Osteoblast (primary cell): ENCODE data around the gene TNFAIP3. TPM values are rescaled to one million over a fixed set of nuclear protein-coding genes. Genes with fewer than 3 reads are reported as not detected.

Experiments used
- DNase-seq: peaks from one replicate; pipeline ENCODE4 v3.0.0; 2011; ENCODE audit warnings: low spot score, mixed read lengths; ENCODE audit not compliant: insufficient read length; ENCODE audit errors: missing footprints
- H2AFZ ChIP-seq: 2 replicates; pipeline ENCODE4 v1.6.0; 2011; ENCODE audit warnings: mild to moderate bottlenecking, low read length
- H3K27ac ChIP-seq: 2 replicates; pipeline ENCODE4 v1.5.1; 2011; ENCODE audit warnings: mild to moderate bottlenecking, low read depth, low read length, moderate library complexity
- H3K27me3 ChIP-seq: 2 replicates; pipeline ENCODE4 v1.6.0; 2012; ENCODE audit warnings: mild to moderate bottlenecking, control low read depth, inconsistent platforms, low read length, moderate library complexity; ENCODE audit not compliant: insufficient read depth
- H3K36me3 ChIP-seq: 2 replicates; pipeline ENCODE4 v1.5.1; 2011; ENCODE audit warnings: mild to moderate bottlenecking, low read length, control low read depth, moderate library complexity; ENCODE audit not compliant: insufficient read depth
- H3K4me1 ChIP-seq: 2 replicates; pipeline ENCODE4 v1.5.1; 2011; ENCODE audit warnings: mild to moderate bottlenecking, low read length, control low read depth, moderate library complexity; ENCODE audit not compliant: insufficient read depth
- H3K4me2 ChIP-seq: 2 replicates; pipeline ENCODE4 v1.6.0; 2011; ENCODE audit warnings: mild to moderate bottlenecking, low read length; ENCODE audit not compliant: insufficient read depth
- H3K4me3 ChIP-seq: fragments of 200-600 bp; sonication (generic); 3 replicates; pipeline ENCODE4 v1.5.1; 2012; ENCODE audit warnings: mild to moderate bottlenecking, low read length, inconsistent platforms; ENCODE audit not compliant: insufficient read depth
- H3K79me2 ChIP-seq: 2 replicates; pipeline ENCODE4 v1.6.0; 2012; ENCODE audit warnings: mild to moderate bottlenecking, low read length, control low read depth, inconsistent platforms; ENCODE audit not compliant: insufficient read depth
- H3K9me3 ChIP-seq: 2 replicates; pipeline ENCODE4 v1.5.1; 2011; ENCODE audit warnings: low read depth, low read length, control low read depth
- H4K20me1 ChIP-seq: 2 replicates; pipeline ENCODE4 v1.6.0; 2012; ENCODE audit warnings: mild to moderate bottlenecking, low read length, control low read depth; ENCODE audit not compliant: insufficient read depth
- total RNA-seq: library from RNA; depleted of rRNA; stranded (reverse); fragments of >200 nt; gene quantifications from 2 replicates; pipeline ENCODE4 v1.2.3, GENCODE V29; 2012
- TF ChIP-seq, protein P1 (sequence below): IDR thresholded peaks from 2 replicates; pipeline ENCODE4 v1.5.1; 2011; ENCODE audit warnings: mild to moderate bottlenecking, low read depth, low read length, moderate library complexity; ENCODE audit errors: extremely low read depth

TNFAIP3 gene
- total RNA-seq, 1 donor = 10.5 TPM

DNA sequence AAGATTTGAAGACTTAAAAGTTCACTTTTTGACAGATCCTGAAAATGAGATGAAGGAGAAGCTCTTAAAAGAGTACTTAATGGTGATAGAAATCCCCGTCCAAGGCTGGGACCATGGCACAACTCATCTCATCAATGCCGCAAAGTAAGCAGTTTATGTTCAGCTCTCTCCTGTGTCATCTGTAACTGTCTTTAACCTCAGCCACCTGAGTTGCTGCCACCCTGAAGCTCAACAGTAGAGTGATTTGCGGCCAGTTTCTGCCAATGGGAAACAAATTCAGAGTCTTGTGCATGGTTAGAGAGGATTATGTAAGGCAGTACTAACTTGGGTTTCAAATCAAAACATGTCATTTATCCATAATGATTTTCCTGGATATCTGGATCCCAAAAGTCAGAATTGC is 10.1 kb downstream of the TNFAIP3 start:
- H3K4me1 ChIP-seq = peaks cover 64% of the 10 kb centered on the region
- no peaks in the 10 kb centered on the region for H4K20me1 ChIP-seq
- H3K27me3 ChIP-seq = no peaks in the 10 kb centered on the region
- H3K9me3 ChIP-seq = no peaks in the 10 kb centered on the region
- peaks cover 80% of the 10 kb centered on the region for H3K36me3 ChIP-seq
- peaks cover 77% of the 10 kb centered on the region for H3K79me2 ChIP-seq
- TF ChIP-seq, protein P1, sequence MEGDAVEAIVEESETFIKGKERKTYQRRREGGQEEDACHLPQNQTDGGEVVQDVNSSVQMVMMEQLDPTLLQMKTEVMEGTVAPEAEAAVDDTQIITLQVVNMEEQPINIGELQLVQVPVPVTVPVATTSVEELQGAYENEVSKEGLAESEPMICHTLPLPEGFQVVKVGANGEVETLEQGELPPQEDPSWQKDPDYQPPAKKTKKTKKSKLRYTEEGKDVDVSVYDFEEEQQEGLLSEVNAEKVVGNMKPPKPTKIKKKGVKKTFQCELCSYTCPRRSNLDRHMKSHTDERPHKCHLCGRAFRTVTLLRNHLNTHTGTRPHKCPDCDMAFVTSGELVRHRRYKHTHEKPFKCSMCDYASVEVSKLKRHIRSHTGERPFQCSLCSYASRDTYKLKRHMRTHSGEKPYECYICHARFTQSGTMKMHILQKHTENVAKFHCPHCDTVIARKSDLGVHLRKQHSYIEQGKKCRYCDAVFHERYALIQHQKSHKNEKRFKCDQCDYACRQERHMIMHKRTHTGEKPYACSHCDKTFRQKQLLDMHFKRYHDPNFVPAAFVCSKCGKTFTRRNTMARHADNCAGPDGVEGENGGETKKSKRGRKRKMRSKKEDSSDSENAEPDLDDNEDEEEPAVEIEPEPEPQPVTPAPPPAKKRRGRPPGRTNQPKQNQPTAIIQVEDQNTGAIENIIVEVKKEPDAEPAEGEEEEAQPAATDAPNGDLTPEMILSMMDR = no peak
- no peak overlapping the region for H2AFZ ChIP-seq
- DNase-seq = no peak
- H3K4me2 ChIP-seq = no peak overlapping the region
- H3K4me3 ChIP-seq = no peak overlapping the region
- peak overlapping the region; percentile 54 for H3K27ac ChIP-seq

DNA sequence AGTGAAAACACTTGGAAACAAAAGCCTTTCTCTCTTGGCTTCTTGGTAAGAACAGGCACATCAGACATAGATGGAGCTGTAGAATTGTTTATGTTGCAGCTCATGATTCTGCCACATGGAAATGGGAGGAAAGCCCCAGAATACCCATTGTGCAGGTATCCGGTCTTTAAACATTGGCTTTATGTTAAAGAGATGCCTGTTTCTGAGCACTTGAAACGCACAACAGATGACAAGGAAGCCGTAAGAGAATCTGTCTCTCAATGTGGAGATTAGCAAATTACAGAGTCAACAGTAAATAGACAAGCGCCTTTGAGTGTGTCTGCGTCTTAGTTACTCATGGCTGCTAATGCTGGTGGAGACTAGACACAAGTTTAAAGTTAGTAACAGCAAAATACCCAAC is 10.5 kb downstream of the TNFAIP3 start:
- Histone ChIP-seq H4K20me1 (no peaks in the 10 kb centered on the region), H3K36me3 (peaks cover 83% of the 10 kb centered on the region), H3K4me2 (no peak overlapping the region), H3K4me3 (no peak overlapping the region), H3K27ac (peak overlapping the region; percentile 54), H3K27me3 (no peaks in the 10 kb centered on the region), H3K9me3 (no peaks in the 10 kb centered on the region), H3K4me1 (peaks cover 64% of the 10 kb centered on the region), H3K79me2 (peaks cover 72% of the 10 kb centered on the region), H2AFZ (no peak overlapping the region)
- no peak for DNase-seq
- TF ChIP-seq, protein P1 = no peak

DNA sequence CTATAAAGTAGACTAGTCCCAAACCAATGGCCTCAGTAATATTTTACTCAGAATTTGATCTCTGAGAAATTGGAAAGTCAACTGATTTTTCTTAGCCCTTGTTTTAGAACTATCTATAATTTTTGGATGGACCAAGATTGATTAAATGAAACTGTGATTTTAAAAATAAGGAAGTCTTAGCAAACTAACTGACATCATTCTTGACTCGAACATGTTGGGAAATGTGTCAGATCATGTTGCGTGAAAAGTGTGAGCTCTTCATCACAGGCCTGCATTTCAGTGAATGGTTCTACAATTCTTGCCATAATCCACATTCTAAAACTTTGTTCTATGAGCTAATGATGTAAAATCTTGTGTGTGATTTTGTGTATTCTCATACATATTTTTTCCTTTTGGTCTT is 11.0 kb downstream of the TNFAIP3 start:
- Histone ChIP-seq H3K4me3 (no peak overlapping the region), H3K27me3 (no peaks in the 10 kb centered on the region), H3K4me2 (no peak overlapping the region), H2AFZ (no peak overlapping the region), H4K20me1 (no peaks in the 10 kb centered on the region), H3K36me3 (peaks cover 87% of the 10 kb centered on the region), H3K79me2 (peaks cover 68% of the 10 kb centered on the region), H3K9me3 (no peaks in the 10 kb centered on the region), H3K27ac (peak overlapping the region; percentile 54), H3K4me1 (peaks cover 64% of the 10 kb centered on the region)
- DNase-seq = no peak
- TF ChIP-seq, protein P1 = no peak

DNA sequence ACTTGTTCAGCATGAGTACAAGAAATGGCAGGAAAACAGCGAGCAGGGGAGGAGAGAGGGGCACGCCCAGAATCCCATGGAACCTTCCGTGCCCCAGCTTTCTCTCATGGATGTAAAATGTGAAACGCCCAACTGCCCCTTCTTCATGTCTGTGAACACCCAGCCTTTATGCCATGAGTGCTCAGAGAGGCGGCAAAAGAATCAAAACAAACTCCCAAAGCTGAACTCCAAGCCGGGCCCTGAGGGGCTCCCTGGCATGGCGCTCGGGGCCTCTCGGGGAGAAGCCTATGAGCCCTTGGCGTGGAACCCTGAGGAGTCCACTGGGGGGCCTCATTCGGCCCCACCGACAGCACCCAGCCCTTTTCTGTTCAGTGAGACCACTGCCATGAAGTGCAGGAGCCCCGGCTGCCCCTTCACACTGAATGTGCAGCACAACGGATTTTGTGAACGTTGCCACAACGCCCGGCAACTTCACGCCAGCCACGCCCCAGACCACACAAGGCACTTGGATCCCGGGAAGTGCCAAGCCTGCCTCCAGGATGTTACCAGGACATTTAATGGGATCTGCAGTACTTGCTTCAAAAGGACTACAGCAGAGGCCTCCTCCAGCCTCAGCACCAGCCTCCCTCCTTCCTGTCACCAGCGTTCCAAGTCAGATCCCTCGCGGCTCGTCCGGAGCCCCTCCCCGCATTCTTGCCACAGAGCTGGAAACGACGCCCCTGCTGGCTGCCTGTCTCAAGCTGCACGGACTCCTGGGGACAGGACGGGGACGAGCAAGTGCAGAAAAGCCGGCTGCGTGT is 11.6 kb downstream of the TNFAIP3 start:
- no peak overlapping the region for H3K4me3 ChIP-seq
- H3K4me1 ChIP-seq = peaks cover 65% of the 10 kb centered on the region
- no peak for DNase-seq
- H3K79me2 ChIP-seq = peaks cover 63% of the 10 kb centered on the region
- H2AFZ ChIP-seq = no peak overlapping the region
- no peaks in the 10 kb centered on the region for H3K27me3 ChIP-seq
- TF ChIP-seq, protein P1 = no peak
- no peaks in the 10 kb centered on the region for H3K9me3 ChIP-seq
- peak overlapping the region; percentile 54 for H3K27ac ChIP-seq
- peaks cover 91% of the 10 kb centered on the region for H3K36me3 ChIP-seq
- H4K20me1 ChIP-seq = no peaks in the 10 kb centered on the region
- no peak overlapping the region for H3K4me2 ChIP-seq
